H9 (cell line): ENCODE results near the gene PCDH9. TPM values are rescaled to one million over a fixed set of nuclear protein-coding genes. Genes with fewer than 3 reads are reported as not detected.

Experiments used
- DNase-seq: peaks from one replicate; pipeline ENCODE4 v3.0.0-alpha.2; 2017
- H2AFZ ChIP-seq: one replicate; pipeline ENCODE4 v1.6.1; 2013; ENCODE audit warnings: mild to moderate bottlenecking, low read length, control low read depth, moderate library complexity
- H2AK5ac ChIP-seq: 2 replicates; pipeline ENCODE4 v1.6.1; 2013; ENCODE audit warnings: low read length, control low read depth, mixed read lengths; ENCODE audit not compliant: insufficient read length
- H2BK120ac ChIP-seq: one replicate; pipeline ENCODE4 v1.6.1; 2013; ENCODE audit warnings: low read depth, mild to moderate bottlenecking, low read length, control low read depth, inconsistent platforms; ENCODE audit not compliant: poor library complexity, severe bottlenecking
- H2BK12ac ChIP-seq: 2 replicates; pipeline ENCODE4 v1.6.1; 2013; ENCODE audit warnings: low read length, control low read depth, mixed read lengths, low read depth; ENCODE audit not compliant: insufficient read length
- H2BK15ac ChIP-seq: 2 replicates; pipeline ENCODE4 v1.6.1; 2013; ENCODE audit warnings: low read depth, low read length, control low read depth
- H2BK20ac ChIP-seq: one replicate; pipeline ENCODE4 v1.6.1; 2013; ENCODE audit warnings: low read depth, mild to moderate bottlenecking, low read length, control low read depth, inconsistent platforms; ENCODE audit not compliant: poor library complexity, severe bottlenecking
- H2BK5ac ChIP-seq: 2 replicates; pipeline ENCODE4 v1.6.1; 2013; ENCODE audit warnings: low read length, control low read depth, mixed read lengths; ENCODE audit not compliant: insufficient read length
- H3K14ac ChIP-seq: 2 replicates; pipeline ENCODE4 v1.6.1; 2013; ENCODE audit warnings: low read length, control low read depth; ENCODE audit not compliant: insufficient read depth
- H3K18ac ChIP-seq: 2 replicates; pipeline ENCODE4 v1.6.1; 2013; ENCODE audit warnings: low read depth, mild to moderate bottlenecking, mixed read lengths, low read length, control low read depth; ENCODE audit not compliant: insufficient read length
- H3K23ac ChIP-seq: 2 replicates; pipeline ENCODE4 v1.6.1; 2013; ENCODE audit warnings: low read length, control low read depth, mixed read lengths, low read depth; ENCODE audit not compliant: insufficient read length
- H3K23me2 ChIP-seq: 2 replicates; pipeline ENCODE4 v1.6.1; 2013; ENCODE audit warnings: low read depth, mild to moderate bottlenecking, mixed read lengths, low read length, control low read depth; ENCODE audit not compliant: insufficient read length, poor library complexity, severe bottlenecking
- H3K27ac ChIP-seq: 2 replicates; pipeline ENCODE4 v1.5.1; 2013; ENCODE audit warnings: low read length, control low read depth, mixed read lengths, low read depth; ENCODE audit not compliant: insufficient read length
- H3K27me3 ChIP-seq: 2 replicates; pipeline ENCODE4 v1.6.1; 2013; ENCODE audit warnings: low read length, control low read depth, inconsistent platforms; ENCODE audit not compliant: insufficient read depth
- H3K4ac ChIP-seq: 2 replicates; pipeline ENCODE4 v1.6.1; 2013; ENCODE audit warnings: low read depth, mild to moderate bottlenecking, control low read depth, inconsistent platforms, low read length, moderate library complexity
- H3K4me1 ChIP-seq: 2 replicates; pipeline ENCODE4 v1.6.1; 2013; ENCODE audit warnings: low read length, control low read depth, inconsistent platforms; ENCODE audit not compliant: insufficient read depth
- H3K4me2 ChIP-seq: 2 replicates; pipeline ENCODE4 v1.6.1; 2013; ENCODE audit warnings: low read length, control low read depth, mixed read lengths; ENCODE audit not compliant: insufficient read length, insufficient read depth
- H3K56ac ChIP-seq: 2 replicates; pipeline ENCODE4 v1.6.1; 2013; ENCODE audit warnings: low read depth, mild to moderate bottlenecking, mixed read lengths, low read length, control low read depth; ENCODE audit not compliant: insufficient read length
- H3K79me1 ChIP-seq: 2 replicates; pipeline ENCODE4 v1.6.1; 2013; ENCODE audit warnings: low read depth, mild to moderate bottlenecking, moderate library complexity, low read length, control low read depth, inconsistent platforms; ENCODE audit not compliant: insufficient read depth, poor library complexity, severe bottlenecking
- H3K79me2 ChIP-seq: 2 replicates; pipeline ENCODE4 v1.6.1; 2013; ENCODE audit warnings: low read length, control low read depth, inconsistent platforms; ENCODE audit not compliant: insufficient read depth
- H3K9ac ChIP-seq: 2 replicates; pipeline ENCODE4 v1.6.1; 2013; ENCODE audit warnings: low read length, control low read depth, mixed read lengths; ENCODE audit not compliant: insufficient read length; ENCODE audit errors: extremely low read depth
- H3K9me3 ChIP-seq: one replicate; pipeline ENCODE4 v1.6.1; 2013; ENCODE audit warnings: low read depth, low read length, inconsistent platforms; ENCODE audit not compliant: control insufficient read depth
- H3T11ph ChIP-seq: one replicate; pipeline ENCODE4 v1.6.1; 2013; ENCODE audit warnings: mild to moderate bottlenecking, low read length, control low read depth, inconsistent platforms
- H4K20me1 ChIP-seq: one replicate; pipeline ENCODE4 v1.6.1; 2013; ENCODE audit not compliant: control insufficient read depth, insufficient read length, insufficient read depth
- H4K5ac ChIP-seq: 2 replicates; pipeline ENCODE4 v1.6.1; 2013; ENCODE audit warnings: low read depth, mild to moderate bottlenecking, mixed read lengths, low read length, control low read depth; ENCODE audit not compliant: insufficient read length
- H4K8ac ChIP-seq: replicated peaks from 2 replicates; pipeline ENCODE4 v1.6.1; 2013; ENCODE audit warnings: low read length, control low read depth, mixed read lengths, low read depth; ENCODE audit not compliant: insufficient read length
- H4K91ac ChIP-seq: 2 replicates; pipeline ENCODE4 v1.6.1; 2013; ENCODE audit warnings: low read depth, mild to moderate bottlenecking, moderate library complexity, mixed read lengths, low read length, control low read depth; ENCODE audit not compliant: insufficient read length
- H3K27ac Mint-ChIP-seq, 3 experiments: 2 replicates in 2 of 3; 3 replicates in 1 of 3; pipeline ENCODE4 v1.8.0; 2020 to 2021; ENCODE audit warnings: mixed read lengths in 3 of 3, mild to moderate bottlenecking in 1 of 3, moderate library complexity in 1 of 3
- H3K27me3 Mint-ChIP-seq: 2 replicates; pipeline ENCODE4 v1.8.0; 2021; ENCODE audit warnings: low read depth, mild to moderate bottlenecking, moderate library complexity, mixed read lengths
- H3K36me3 Mint-ChIP-seq, 3 experiments: 2 replicates in 2 of 3; 3 replicates in 1 of 3; pipeline ENCODE4 v1.8.0; 2020 to 2021; ENCODE audit warnings: low read depth in 3 of 3, mixed read lengths in 3 of 3; ENCODE audit not compliant: insufficient read depth in 1 of 3
- H3K4me1 Mint-ChIP-seq, 2 experiments: 2 replicates each; pipeline ENCODE4 v1.8.0; 2020; ENCODE audit warnings: mixed read lengths in 2 of 2
- H3K4me3 Mint-ChIP-seq, 2 experiments: 2 replicates in 1 of 2; 3 replicates in 1 of 2; pipeline ENCODE4 v1.8.0; 2020 to 2021; ENCODE audit warnings: mild to moderate bottlenecking in 2 of 2, mixed read lengths in 2 of 2, moderate library complexity in 1 of 2
- H3K9me3 Mint-ChIP-seq, 2 experiments: 2 replicates in 1 of 2; 3 replicates in 1 of 2; pipeline ENCODE4 v1.8.0; 2020; ENCODE audit warnings: mild to moderate bottlenecking in 2 of 2, mixed read lengths in 2 of 2, moderate library complexity in 1 of 2
- CTCF ChIP-seq: fragments of 200-600 bp; sonication (generic); conservative IDR thresholded peaks from 3 replicates; pipeline ENCODE4 v1.8.0; 2021; ENCODE audit warnings: antibody characterized with exemption, mild to moderate bottlenecking
- WGBS: extraction: QIAGEN DNeasy Blood & Tissue Kit; methylation state at CpG from one replicate; pipeline ENCODE4 v1.1.7; 2013; ENCODE audit warnings: missing lambda C conversion rate, low lambda C conversion rate, mixed read lengths; ENCODE audit not compliant: insufficient read length; ENCODE audit errors: extremely low coverage; 5-methylcytosine and 5-hydroxymethylcytosine counted together
- total RNA-seq: library from RNA; stranded (reverse); gene quantifications from 2 replicates; pipeline ENCODE4 v1.2.1, GENCODE V29; 2021

The PCDH9 gene
- total RNA-seq, 1 experiment from 2014 or later = 0.11 TPM

GRCh38 chr13:66803013-66803807 lies 426.9 kb downstream of the PCDH9 start:
- WGBS = no CpG with 5 or more reads among the region's 5 CpGs

More at GRCh38 chr13:66803013-66803807, 426.9 kb downstream of the PCDH9 start:
- no peaks in the 10 kb centered on the region for H3K23me2 ChIP-seq
- no peak overlapping the region for H3K4ac ChIP-seq
- Mint-ChIP-seq H3K27ac (no peak overlapping the region), H3K9me3 (no peaks in the 10 kb centered on the region), H3K36me3 (no peaks in the 10 kb centered on the region), H3K27me3 (no peaks in the 10 kb centered on the region), H3K4me3 (no peak overlapping the region), H3K4me1 (peaks cover 10 to 18% of the 10 kb centered on the region in 2 experiments)
- no peaks in the 10 kb centered on the region for H3K79me2 ChIP-seq
- no peak overlapping the region for H4K5ac ChIP-seq
- H2AFZ ChIP-seq = no peak overlapping the region
- H4K20me1 ChIP-seq = no peaks in the 10 kb centered on the region
- TF ChIP-seq CTCF = no peak
- no peak overlapping the region for H3K23ac ChIP-seq
- H3K18ac ChIP-seq = no peak overlapping the region
- no peaks in the 10 kb centered on the region for H3K9me3 ChIP-seq
- H4K91ac ChIP-seq = no peak overlapping the region
- no peak overlapping the region for H3K4me2 ChIP-seq
- H2BK120ac ChIP-seq = no peak overlapping the region
- H3K14ac ChIP-seq = no peak overlapping the region
- H2BK20ac ChIP-seq = no peak overlapping the region
- H3K4me1 ChIP-seq = no peaks in the 10 kb centered on the region
- H2BK15ac ChIP-seq = no peak overlapping the region
- no peaks in the 10 kb centered on the region for H3K79me1 ChIP-seq
- no peak overlapping the region for H2BK5ac ChIP-seq
- H3K27me3 ChIP-seq = no peaks in the 10 kb centered on the region
- no peak overlapping the region for H2AK5ac ChIP-seq
- no peak for DNase-seq
- H3K56ac ChIP-seq = no peak overlapping the region
- H3K9ac ChIP-seq = no peak overlapping the region
- H3T11ph ChIP-seq = no peak overlapping the region
- H4K8ac ChIP-seq = no peak overlapping the region
- H3K27ac ChIP-seq = no peak overlapping the region
- no peak overlapping the region for H2BK12ac ChIP-seq
